Activated naive CD8-positive, alpha-beta T cell treated with anti-CD3 and anti-CD28 coated beads, Interleukin-2, amount 50 U/mL, for 24 hours (primary cell): ENCODE measurements around the gene DYRK1A.
"Not testable (repeated sequence)": the region's sequence is repeated elsewhere in the genome, so short reads cannot be mapped to it uniquely, and the experiment has no call there.

Experiments
- ATAC-seq: fragments of 150-1000 bp; cut with Tn5 transposase; one replicate; pipeline ENCODE4 v1.10.0; 2021
- DNase-seq: peaks from one replicate; pipeline ENCODE4 v3.0.0; 2021
- H3K27ac Mint-ChIP-seq: one replicate; pipeline ENCODE4 v1.8.0; 2021; ENCODE audit warnings: mild to moderate bottlenecking, mixed read lengths
- H3K27me3 Mint-ChIP-seq: one replicate; pipeline ENCODE4 v1.8.0; 2021; ENCODE audit warnings: mixed read lengths
- H3K36me3 Mint-ChIP-seq: one replicate; pipeline ENCODE4 v1.8.0; 2021; ENCODE audit warnings: low read depth, mixed read lengths
- H3K4me1 Mint-ChIP-seq: one replicate; pipeline ENCODE4 v1.8.0; 2021; ENCODE audit warnings: mixed read lengths
- H3K4me3 Mint-ChIP-seq: one replicate; pipeline ENCODE4 v1.8.0; 2021; ENCODE audit warnings: mild to moderate bottlenecking, moderate library complexity, mixed read lengths
- H3K9me3 Mint-ChIP-seq: one replicate; pipeline ENCODE4 v1.8.0; 2021; ENCODE audit warnings: mixed read lengths

Gene DYRK1A

DNA sequence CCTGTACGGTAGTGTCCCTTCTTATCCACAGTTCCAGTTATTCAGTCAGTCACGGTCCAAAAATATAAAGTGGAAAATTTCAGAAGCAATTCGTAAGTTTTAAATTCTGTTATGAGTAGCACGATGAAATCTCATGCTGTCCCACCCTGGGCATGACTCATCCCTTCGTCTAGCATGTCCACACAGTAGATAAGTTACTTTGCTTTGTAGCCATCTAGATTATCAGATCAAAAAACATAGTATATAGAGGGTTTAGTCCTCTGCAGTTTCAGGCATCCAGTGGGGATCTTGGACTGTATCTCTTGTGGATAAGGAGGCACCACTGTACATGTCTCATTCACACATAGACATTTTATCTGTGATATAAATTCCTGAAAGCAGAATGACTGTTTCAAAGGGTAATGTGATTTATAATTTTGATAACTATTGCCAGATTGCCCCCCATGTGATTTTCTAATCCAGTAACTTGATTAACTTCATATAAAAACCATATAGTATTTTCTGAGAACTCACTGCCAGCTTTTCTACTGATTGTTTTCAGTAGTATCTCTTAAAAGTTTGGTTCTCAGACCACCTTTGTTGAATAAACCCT lies 143.3 kb downstream of the DYRK1A start:
- ATAC-seq (no peak), DNase-seq (no peak)
- Mint-ChIP-seq H3K27ac (peak overlapping the region; percentile 8), H3K4me3 (no peak overlapping the region), H3K36me3 (peaks cover 51% of the 10 kb centered on the region), H3K27me3 (no peaks in the 10 kb centered on the region), H3K4me1 (peaks cover 3% of the 10 kb centered on the region), H3K9me3 (no peaks in the 10 kb centered on the region)

DNA sequence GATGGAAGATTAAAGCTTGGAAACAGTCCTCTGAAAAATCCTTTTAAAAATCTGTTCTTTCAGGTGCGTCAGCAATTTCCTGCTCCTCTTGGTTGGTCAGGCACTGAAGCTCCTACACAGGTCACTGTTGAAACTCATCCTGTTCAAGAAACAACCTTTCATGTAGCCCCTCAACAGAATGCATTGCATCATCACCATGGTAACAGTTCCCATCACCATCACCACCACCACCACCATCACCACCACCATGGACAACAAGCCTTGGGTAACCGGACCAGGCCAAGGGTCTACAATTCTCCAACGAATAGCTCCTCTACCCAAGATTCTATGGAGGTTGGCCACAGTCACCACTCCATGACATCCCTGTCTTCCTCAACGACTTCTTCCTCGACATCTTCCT lies 145.3 kb downstream of the DYRK1A start:
- no peak for ATAC-seq
- peaks cover 53% of the 10 kb centered on the region for H3K36me3 Mint-ChIP-seq
- H3K27me3 Mint-ChIP-seq: no peaks in the 10 kb centered on the region
- no peaks in the 10 kb centered on the region for H3K9me3 Mint-ChIP-seq
- H3K4me3 Mint-ChIP-seq: no peak overlapping the region
- DNase-seq: no peak
- no peak overlapping the region for H3K27ac Mint-ChIP-seq
- H3K4me1 Mint-ChIP-seq: peaks cover 3% of the 10 kb centered on the region

DNA sequence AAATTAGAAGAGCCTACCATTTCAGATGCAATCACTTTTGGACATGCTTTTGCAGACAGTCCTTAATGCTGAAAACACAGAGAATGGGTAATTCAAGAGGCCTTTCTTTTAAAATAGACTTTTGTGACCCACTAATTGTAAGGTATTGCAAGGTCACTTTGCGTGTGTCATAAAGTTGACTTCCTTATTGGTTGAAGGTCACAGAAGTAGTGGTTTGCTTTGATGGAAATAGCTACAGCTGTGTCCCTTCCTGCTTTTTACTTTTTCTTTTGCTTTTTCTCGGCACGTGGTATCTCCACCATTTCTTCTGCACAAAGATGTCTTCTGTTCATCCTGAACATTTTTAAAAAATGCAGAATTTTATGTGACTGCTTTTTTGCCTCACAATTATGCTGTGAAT lies 146.8 kb downstream of the DYRK1A start:
- H3K27me3 Mint-ChIP-seq: no peaks in the 10 kb centered on the region
- no peak for DNase-seq
- peaks cover 3% of the 10 kb centered on the region for H3K4me1 Mint-ChIP-seq
- H3K36me3 Mint-ChIP-seq: peaks cover 68% of the 10 kb centered on the region
- H3K9me3 Mint-ChIP-seq: no peaks in the 10 kb centered on the region
- H3K27ac Mint-ChIP-seq: no peak overlapping the region
- H3K4me3 Mint-ChIP-seq: no peak overlapping the region
- no peak for ATAC-seq

- ATAC-seq (no peak), DNase-seq (no peak)
- no peaks in the 10 kb centered on the region for H3K27me3 Mint-ChIP-seq
- no peak overlapping the region for H3K4me3 Mint-ChIP-seq
- peaks cover 68% of the 10 kb centered on the region for H3K36me3 Mint-ChIP-seq
- H3K27ac Mint-ChIP-seq: peak overlapping the region; percentile 55
- H3K4me1 Mint-ChIP-seq: peaks cover 3% of the 10 kb centered on the region
- H3K9me3 Mint-ChIP-seq: no peaks in the 10 kb centered on the region
Observed at GRCh38 chr21:37514038-37514667, 147.6 kb downstream of the DYRK1A start.

DNA sequence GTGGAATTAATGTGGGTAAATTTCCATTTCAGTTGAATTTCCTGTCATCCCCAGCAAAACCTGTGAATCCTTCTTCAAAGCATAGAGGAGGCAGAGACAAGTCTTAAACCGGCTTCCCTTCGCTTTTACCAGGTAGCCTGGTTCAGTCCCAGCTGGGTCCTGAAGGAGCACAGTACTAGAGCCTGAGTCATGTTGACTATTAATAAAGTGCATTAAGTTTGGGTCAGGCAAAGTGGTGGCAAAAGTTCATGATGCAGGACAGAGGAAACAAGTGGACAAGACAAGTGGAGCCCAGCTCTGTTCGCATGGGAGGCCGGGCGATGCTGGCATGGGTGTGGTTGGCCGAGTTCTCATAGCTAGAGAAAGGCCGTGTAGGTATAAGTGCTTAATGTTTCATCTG lies 150.4 kb downstream of the DYRK1A start:
- Mint-ChIP-seq H3K27ac (no peak overlapping the region), H3K4me3 (no peak overlapping the region), H3K9me3 (no peaks in the 10 kb centered on the region), H3K4me1 (peaks cover 3% of the 10 kb centered on the region), H3K36me3 (peaks cover 47% of the 10 kb centered on the region), H3K27me3 (no peaks in the 10 kb centered on the region)
- no peak for DNase-seq
- no peak for ATAC-seq

- Mint-ChIP-seq H3K27me3 (no peaks in the 10 kb centered on the region), H3K4me1 (no peaks in the 10 kb centered on the region), H3K36me3 (peaks cover 26% of the 10 kb centered on the region), H3K27ac (no peak overlapping the region), H3K9me3 (no peaks in the 10 kb centered on the region), H3K4me3 (no peak overlapping the region)
- DNase-seq (no peak), ATAC-seq (no peak)
Observed at GRCh38 chr21:37520801-37521200, 154.2 kb downstream of the DYRK1A start.

GRCh38 chr21:37521658-37522057 lies 155.1 kb downstream of the DYRK1A start:
- Mint-ChIP-seq H3K27ac (peak overlapping the region; percentile 23), H3K9me3 (no peaks in the 10 kb centered on the region), H3K36me3 (peaks cover 20% of the 10 kb centered on the region), H3K4me3 (no peak overlapping the region), H3K4me1 (no peaks in the 10 kb centered on the region), H3K27me3 (no peaks in the 10 kb centered on the region)
- ATAC-seq (no peak), DNase-seq (no peak)

DNA sequence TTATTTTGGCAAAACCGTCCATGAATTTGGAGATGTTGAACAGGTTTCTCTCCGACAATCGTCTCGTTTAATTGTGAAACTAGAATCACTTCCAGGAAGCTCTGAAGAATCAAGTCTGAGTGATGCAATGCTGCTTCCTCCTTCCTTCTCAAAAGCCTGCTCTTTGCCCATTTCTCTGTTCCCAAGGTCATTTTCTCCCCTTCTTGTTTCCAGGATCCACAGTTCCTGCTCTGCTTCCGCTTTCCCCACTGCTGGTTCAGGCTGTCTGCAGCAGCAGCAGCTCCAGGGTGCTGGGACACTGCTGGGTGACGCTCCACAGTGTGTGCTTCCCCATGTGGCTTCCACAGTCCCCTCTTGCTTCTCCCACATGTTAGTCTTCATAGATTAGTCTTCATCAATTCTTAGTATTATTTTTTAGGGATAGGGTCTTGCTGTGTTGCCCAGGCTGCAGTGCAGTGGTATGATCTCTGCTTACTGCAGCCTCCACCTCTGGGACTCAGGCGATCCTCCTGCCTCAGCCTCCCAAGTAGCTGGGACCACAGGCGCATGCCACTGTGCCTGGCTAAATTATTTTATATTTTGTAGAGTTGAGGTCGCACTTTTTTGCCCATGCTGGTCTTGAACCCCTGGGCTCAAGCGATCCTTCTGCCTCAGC lies 156.2 kb downstream of the DYRK1A start:
- Mint-ChIP-seq H3K9me3 (no peaks in the 10 kb centered on the region), H3K36me3 (peaks cover 9% of the 10 kb centered on the region), H3K4me1 (no peaks in the 10 kb centered on the region), H3K4me3 (no peak overlapping the region), H3K27ac (no peak overlapping the region), H3K27me3 (no peaks in the 10 kb centered on the region)
- no peak for DNase-seq
- no peak for ATAC-seq

DNA sequence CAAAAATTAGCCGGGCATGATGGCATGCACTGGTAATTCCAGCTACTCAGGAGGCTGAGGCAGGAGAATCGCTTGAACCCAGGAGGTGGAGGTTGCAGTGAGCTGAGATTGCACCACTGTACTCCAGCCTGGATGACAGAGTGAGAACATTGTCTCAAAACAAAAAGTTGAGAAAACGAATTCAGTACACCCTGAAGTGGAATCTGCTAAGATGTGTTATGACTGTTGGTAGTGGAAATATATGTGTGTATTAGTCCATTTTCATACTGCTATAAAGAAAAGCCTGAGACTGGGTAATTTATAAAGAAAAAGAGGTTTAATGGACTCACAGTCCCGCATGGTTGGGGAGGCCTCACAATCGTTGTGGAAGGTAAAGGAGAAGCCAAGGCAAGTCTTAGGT lies 158.4 kb downstream of the DYRK1A start:
- not testable (repeated sequence) for H3K27ac Mint-ChIP-seq, H3K36me3 Mint-ChIP-seq, H3K4me3 Mint-ChIP-seq, DNase-seq, H3K9me3 Mint-ChIP-seq, ATAC-seq, H3K27me3 Mint-ChIP-seq, H3K4me1 Mint-ChIP-seq

DNA sequence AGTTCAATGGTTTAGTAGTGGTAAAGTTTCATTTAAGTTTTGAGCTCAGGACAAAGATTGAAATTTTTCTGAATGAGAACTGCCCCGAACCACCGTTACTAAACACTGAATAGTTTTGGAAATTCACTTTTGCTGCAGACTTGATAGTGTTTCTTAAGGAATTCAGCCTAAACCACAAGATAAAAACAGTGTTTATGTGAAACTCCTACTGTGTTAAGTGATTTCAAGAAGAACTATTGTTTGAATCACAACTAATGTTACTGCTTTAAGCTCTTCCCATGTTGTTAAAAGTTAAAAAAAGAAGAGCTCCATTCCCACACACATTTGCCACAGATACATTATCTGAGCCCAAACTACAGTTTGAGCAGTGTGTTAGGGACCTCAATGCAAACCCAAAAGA lies 159.2 kb downstream of the DYRK1A start:
- DNase-seq: no peak
- Mint-ChIP-seq H3K27me3 (peaks cover 7% of the 10 kb centered on the region), H3K36me3 (no peaks in the 10 kb centered on the region), H3K27ac (no peak overlapping the region), H3K4me3 (no peak overlapping the region), H3K4me1 (no peaks in the 10 kb centered on the region), H3K9me3 (no peaks in the 10 kb centered on the region)
- no peak for ATAC-seq

DNA sequence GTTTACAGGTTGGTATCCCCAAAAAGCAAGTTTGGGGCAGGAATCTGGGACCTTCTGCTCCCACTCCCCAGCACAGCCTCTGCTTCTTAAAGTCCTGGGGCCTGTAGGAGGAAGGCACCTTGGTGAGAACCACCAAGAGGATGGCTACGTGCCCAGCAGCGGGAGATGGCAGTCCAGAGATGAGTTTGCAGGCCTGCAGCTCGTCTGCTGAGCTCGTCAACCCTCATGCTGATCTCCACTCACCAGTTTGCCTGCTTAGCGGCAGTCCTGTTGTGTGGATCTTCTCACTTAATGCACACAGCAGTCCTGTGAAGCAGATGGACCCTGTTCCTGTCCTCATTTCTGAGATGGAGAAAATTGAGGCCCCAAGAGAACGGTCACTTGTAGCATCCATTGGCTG lies 160.5 kb downstream of the DYRK1A start:
- Mint-ChIP-seq H3K36me3 (no peaks in the 10 kb centered on the region), H3K4me1 (no peaks in the 10 kb centered on the region), H3K27me3 (peaks cover 12% of the 10 kb centered on the region), H3K27ac (no peak overlapping the region), H3K4me3 (no peak overlapping the region), H3K9me3 (no peaks in the 10 kb centered on the region)
- DNase-seq: no peak
- no peak for ATAC-seq

DNA sequence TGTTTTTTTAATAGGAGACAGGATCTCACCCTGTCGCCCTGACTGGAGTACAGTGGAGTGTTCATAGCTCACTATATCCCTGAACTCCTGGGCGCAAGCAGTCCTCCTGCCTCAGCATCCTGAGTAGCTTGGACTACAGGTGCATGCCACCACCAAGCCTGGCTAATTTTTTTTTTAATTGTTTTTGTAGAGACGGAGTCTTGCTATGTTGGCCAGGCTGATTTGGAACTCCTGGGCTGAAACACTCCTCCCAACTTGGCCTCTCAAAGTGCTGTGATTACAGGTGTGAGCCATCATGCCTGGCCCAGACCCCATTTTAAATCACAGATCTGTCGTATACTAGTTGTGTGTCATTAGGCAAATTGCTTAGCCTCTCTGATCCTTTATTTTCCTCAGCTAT lies 161.1 kb downstream of the DYRK1A start:
- no peak for ATAC-seq
- no peak for DNase-seq
- H3K27ac Mint-ChIP-seq: no peak overlapping the region
- H3K4me3 Mint-ChIP-seq: no peak overlapping the region
- no peaks in the 10 kb centered on the region for H3K9me3 Mint-ChIP-seq
- peaks cover 16% of the 10 kb centered on the region for H3K27me3 Mint-ChIP-seq
- no peaks in the 10 kb centered on the region for H3K4me1 Mint-ChIP-seq
- H3K36me3 Mint-ChIP-seq: no peaks in the 10 kb centered on the region

DNA sequence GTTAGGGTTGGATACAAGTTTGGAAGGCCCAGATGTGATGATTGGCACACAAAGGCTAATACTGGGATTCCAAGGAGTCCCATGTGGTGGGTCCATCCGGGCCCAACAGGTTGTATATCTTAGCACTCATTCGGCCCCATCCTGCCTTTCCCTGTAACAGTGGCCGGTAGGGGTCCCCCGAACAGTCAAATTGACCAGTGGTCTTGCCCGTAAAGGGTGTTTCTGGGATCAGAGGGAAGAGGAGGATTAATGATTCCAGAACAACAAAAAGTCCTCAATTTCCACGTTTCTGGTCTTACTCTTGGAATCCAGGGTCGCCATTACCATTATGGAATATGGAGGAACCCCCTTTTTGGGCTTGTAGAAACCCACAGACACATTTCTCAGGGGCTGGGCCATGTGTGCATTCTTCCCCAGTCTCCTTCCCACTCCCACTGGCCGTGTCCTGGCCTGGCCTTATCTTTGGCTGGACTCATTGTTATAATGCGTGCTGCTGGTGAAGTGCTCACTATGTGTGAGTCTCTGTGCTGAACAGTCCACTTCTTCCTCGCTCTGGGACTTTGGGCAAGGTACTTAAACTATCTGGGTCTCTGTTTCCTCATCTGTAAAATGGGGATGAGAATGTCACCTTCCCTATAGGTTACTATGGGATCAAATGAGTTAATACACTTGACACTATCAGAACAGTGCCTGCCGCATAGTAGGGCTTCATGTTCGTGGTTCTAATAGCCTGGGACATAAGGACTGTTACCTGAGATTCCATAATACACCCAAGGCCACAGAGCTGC lies 161.8 kb downstream of the DYRK1A start:
- DNase-seq (no peak), ATAC-seq (no peak)
- no peak overlapping the region for H3K4me3 Mint-ChIP-seq
- peaks cover 22% of the 10 kb centered on the region for H3K27me3 Mint-ChIP-seq
- H3K4me1 Mint-ChIP-seq: peaks cover 3% of the 10 kb centered on the region
- no peaks in the 10 kb centered on the region for H3K9me3 Mint-ChIP-seq
- no peak overlapping the region for H3K27ac Mint-ChIP-seq
- H3K36me3 Mint-ChIP-seq: no peaks in the 10 kb centered on the region

DNA sequence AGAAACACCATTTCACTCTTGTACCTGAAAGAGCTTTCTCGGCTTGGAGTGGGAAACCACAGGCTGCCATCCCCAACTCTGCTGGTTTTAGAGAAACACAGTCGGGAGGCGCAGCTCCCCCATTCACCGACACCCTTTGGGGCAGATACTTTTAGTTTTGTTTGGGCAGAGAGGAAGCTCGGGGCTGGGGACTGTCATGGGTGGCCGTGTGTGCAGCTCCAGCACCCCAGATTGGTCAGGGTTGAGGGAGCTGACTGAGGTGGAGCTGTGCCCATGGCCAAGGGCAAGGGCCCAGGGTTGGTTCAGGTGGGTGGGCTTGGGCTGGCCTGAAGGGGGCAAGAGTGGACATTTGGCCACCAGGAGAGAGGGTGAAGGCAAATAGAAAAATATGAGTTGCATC lies 163.1 kb downstream of the DYRK1A start:
- Mint-ChIP-seq H3K27me3 (peaks cover 31% of the 10 kb centered on the region), H3K9me3 (no peaks in the 10 kb centered on the region), H3K27ac (no peak overlapping the region), H3K4me1 (peaks cover 5% of the 10 kb centered on the region), H3K36me3 (no peaks in the 10 kb centered on the region), H3K4me3 (no peak overlapping the region)
- DNase-seq (no peak), ATAC-seq (no peak)

GRCh38 chr21:37530901-37531351 lies 164.4 kb downstream of the DYRK1A start:
- Mint-ChIP-seq H3K9me3 (no peaks in the 10 kb centered on the region), H3K4me3 (no peak overlapping the region), H3K4me1 (peaks cover 5% of the 10 kb centered on the region), H3K36me3 (no peaks in the 10 kb centered on the region), H3K27me3 (peaks cover 33% of the 10 kb centered on the region), H3K27ac (no peak overlapping the region)
- ATAC-seq: no peak
- DNase-seq: no peak
